K562 (cell line): ENCODE results near the gene PPM1N. TPM values are rescaled to one million over a fixed set of nuclear protein-coding genes. Genes with fewer than 3 reads are reported as not detected.

Experiments
- AFF1 ChIP-seq, 2 experiments: fragments of 450-650 bp; IDR thresholded peaks; 2 replicates each; pipeline ENCODE4 v1.6.1; 2018; ENCODE audit warnings: mild to moderate bottlenecking in 2 of 2, low read depth in 1 of 2; ENCODE audit not compliant: partially characterized antibody in 2 of 2
- CREM ChIP-seq: IDR thresholded peaks from 2 replicates; pipeline ENCODE4 v1.6.1; 2014; ENCODE audit warnings: antibody characterized with exemption, low read depth
- ETV6 ChIP-seq, 3 experiments: fragments of 150-350 bp in 1 of 3; sonication (generic) in 1 of 3; formaldehyde crosslinking in 1 of 3; IDR thresholded peaks; 2 replicates each; pipeline versions ENCODE4 v1.6.1 to v1.8.0; 2014 to 2022; ENCODE audit warnings: borderline replicate concordance in 2 of 3, low read depth in 2 of 3, antibody characterized with exemption in 1 of 3, low read length in 1 of 3, mild to moderate bottlenecking in 1 of 3, missing genetic modification reagents in 1 of 3
- ILK ChIP-seq: fragments of 450-650 bp; IDR thresholded peaks from 2 replicates; pipeline ENCODE4 v1.6.1; 2016; ENCODE audit warnings: missing genetic modification characterization, low read depth, mild to moderate bottlenecking, missing compliant biosample characterization, moderate library complexity, borderline replicate concordance
- JUNB ChIP-seq: fragments of 450-650 bp; formaldehyde crosslinking; conservative IDR thresholded peaks from 2 replicates; pipeline ENCODE4 v1.4.0; 2020; ENCODE audit warnings: mild to moderate bottlenecking
- KDM1A ChIP-seq, 2 experiments: fragments of 450-650 bp; IDR thresholded peaks; 2 replicates each; pipeline ENCODE4 v1.6.1; 2016; ENCODE audit warnings: mild to moderate bottlenecking in 2 of 2
- MXI1 ChIP-seq: IDR thresholded peaks from 2 replicates; pipeline ENCODE4 v1.6.1; 2011; ENCODE audit warnings: low read depth, mild to moderate bottlenecking, improper control_type of control experiment, low read length
- MYC ChIP-seq, 2 experiments: fragments of 250-450 bp in 1 of 2; sonication (Bioruptor Pico) in 1 of 2; IDR thresholded peaks; 2 replicates each; pipeline versions ENCODE4 v1.5.1 to v1.6.1; 2012 to 2021; ENCODE audit warnings: low read depth in 2 of 2, borderline replicate concordance in 1 of 2, improper control_type of control experiment in 1 of 2, low read length in 1 of 2, mild to moderate bottlenecking in 1 of 2, moderate library complexity in 1 of 2
- SNIP1 ChIP-seq: fragments of 450-650 bp; IDR thresholded peaks from 2 replicates; pipeline ENCODE4 v1.7.1; 2017; ENCODE audit warnings: low read depth, mild to moderate bottlenecking
- SOX6 ChIP-seq: fragments of 450-650 bp; IDR thresholded peaks from 2 replicates; pipeline ENCODE4 v1.6.1; 2014; ENCODE audit warnings: mild to moderate bottlenecking
- SPI1 ChIP-seq: IDR thresholded peaks from 2 replicates; pipeline ENCODE4 v1.6.1; 2011; ENCODE audit warnings: low read depth, low read length, control low read depth, borderline replicate concordance
- TAF1 ChIP-seq: IDR thresholded peaks from 2 replicates; pipeline ENCODE4 v1.6.1; 2011; ENCODE audit warnings: mild to moderate bottlenecking, low read length, moderate library complexity; ENCODE audit not compliant: insufficient read depth, control insufficient read depth, severe bottlenecking; ENCODE audit errors: extremely low read depth
- TCF3 ChIP-seq: sonication (generic); formaldehyde crosslinking; IDR thresholded peaks from 2 replicates; pipeline ENCODE4 v1.4.0; 2020; ENCODE audit warnings: mild to moderate bottlenecking, missing genetic modification reagents
- ZBTB17 ChIP-seq: fragments of 450-650 bp; formaldehyde crosslinking; IDR thresholded peaks from 2 replicates; pipeline ENCODE4 v1.4.0; 2020; ENCODE audit warnings: mild to moderate bottlenecking
- ZKSCAN8 ChIP-seq: fragments of 200-800 bp; sonication (Bioruptor generic); IDR thresholded peaks from 2 replicates; pipeline ENCODE4 v1.6.1; 2016; ENCODE audit warnings: missing genetic modification characterization, missing compliant biosample characterization
- ZNF695 ChIP-seq: fragments of 450-650 bp; formaldehyde crosslinking; IDR thresholded peaks from 2 replicates; pipeline ENCODE4 v1.4.0; 2020; ENCODE audit warnings: mild to moderate bottlenecking, moderate library complexity
- ZNF780A ChIP-seq: fragments of 250-450 bp; sonication (Bioruptor Pico); IDR thresholded peaks from 2 replicates; pipeline ENCODE4 v1.5.0; 2021; ENCODE audit warnings: mild to moderate bottlenecking
- polyA plus RNA-seq, 8 experiments: library from polyadenylated mRNA; depleted of rRNA in 4 of 8; stranded (reverse) in 5 of 8; unstranded in 3 of 8; fragments of >200 nt; fragmentation: Nextera tagmentation in 2 of 8; fragmentation: Illumina TruSeq in 1 of 8; extraction: Ambion mirVana in 2 of 8; extraction: Trizol in 1 of 8; gene quantifications; 2 replicates each; pipeline versions ENCODE4 v1.2.1 to v1.2.3, GENCODE V29; 2011 to 2014; ENCODE audit warnings: inconsistent platforms in 1 of 8, missing spikeins in 1 of 8
- total RNA-seq, 7 experiments: library from RNA; depleted of rRNA in 6 of 7; stranded (reverse); fragments of >200 nt in 6 of 7; fragmentation: Illumina TruSeq in 2 of 7; extraction: Trizol in 2 of 7; gene quantifications; 2 replicates each; pipeline versions ENCODE4 v1.2.1 to v1.2.3, GENCODE V29; 2011 to 2021; ENCODE audit warnings: low replicate concordance in 1 of 7
- TF ChIP-seq, protein P1 (sequence below): fragments of 250-450 bp; sonication (Bioruptor Pico); IDR thresholded peaks from 2 replicates; pipeline ENCODE4 v1.9.0; 2021; ENCODE audit warnings: mild to moderate bottlenecking, inconsistent platforms

PPM1N gene
- total and polyA plus RNA-seq, 9 of the 15 experiments (the other 6 are each of a cell fraction or from before 2014, with no cell fraction given), result 4.5 to 15.6 (median 8.7) TPM

DNA sequence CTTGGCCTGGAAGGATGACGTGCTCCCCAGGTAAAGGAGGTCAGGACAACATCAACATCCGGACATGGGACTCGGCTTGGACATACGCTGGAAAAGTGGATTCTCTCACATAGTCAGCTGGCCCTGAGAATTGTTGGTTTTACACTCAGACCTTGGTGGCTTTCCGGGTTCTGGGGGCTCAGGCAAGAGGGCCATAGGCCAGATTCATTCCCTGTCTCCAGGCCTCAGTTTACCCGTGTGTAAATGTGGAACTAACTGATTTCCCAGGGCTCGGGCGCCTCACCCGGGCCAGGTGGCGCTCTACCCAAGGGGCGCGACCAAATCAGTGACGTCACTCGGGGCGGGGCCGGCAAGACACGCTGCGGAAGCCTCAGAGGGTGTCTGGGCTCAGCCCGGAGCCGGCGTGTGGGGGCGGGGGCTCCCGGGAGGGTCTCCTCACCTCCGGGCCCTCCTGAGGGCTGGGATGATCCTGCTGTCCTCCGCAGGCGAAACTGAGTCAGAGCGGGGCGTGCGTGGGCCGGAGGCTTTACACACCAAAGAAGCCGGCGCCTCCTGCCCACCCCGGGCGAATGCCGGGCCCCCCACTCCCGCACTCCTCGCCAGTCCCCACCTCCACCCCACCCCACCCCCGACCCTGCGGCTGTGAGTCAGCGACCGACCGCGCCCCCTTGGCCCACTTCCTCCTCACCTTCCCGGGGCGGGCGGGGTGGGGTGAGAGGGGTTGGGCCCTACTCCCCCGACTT lies 8.2 kb downstream of the PPM1N start (continued):
- TF ChIP-seq, protein P1, sequence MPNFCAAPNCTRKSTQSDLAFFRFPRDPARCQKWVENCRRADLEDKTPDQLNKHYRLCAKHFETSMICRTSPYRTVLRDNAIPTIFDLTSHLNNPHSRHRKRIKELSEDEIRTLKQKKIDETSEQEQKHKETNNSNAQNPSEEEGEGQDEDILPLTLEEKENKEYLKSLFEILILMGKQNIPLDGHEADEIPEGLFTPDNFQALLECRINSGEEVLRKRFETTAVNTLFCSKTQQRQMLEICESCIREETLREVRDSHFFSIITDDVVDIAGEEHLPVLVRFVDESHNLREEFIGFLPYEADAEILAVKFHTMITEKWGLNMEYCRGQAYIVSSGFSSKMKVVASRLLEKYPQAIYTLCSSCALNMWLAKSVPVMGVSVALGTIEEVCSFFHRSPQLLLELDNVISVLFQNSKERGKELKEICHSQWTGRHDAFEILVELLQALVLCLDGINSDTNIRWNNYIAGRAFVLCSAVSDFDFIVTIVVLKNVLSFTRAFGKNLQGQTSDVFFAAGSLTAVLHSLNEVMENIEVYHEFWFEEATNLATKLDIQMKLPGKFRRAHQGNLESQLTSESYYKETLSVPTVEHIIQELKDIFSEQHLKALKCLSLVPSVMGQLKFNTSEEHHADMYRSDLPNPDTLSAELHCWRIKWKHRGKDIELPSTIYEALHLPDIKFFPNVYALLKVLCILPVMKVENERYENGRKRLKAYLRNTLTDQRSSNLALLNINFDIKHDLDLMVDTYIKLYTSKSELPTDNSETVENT (CRISPR knock-in tag), result peak; percentile 74; the same call in 1 of the 2 replicates
- TF ChIP-seq ZNF695 (CRISPR knock-in tag) (no peak), SNIP1 (no peak), ZBTB17 (CRISPR knock-in tag) (no peak), SOX6 (peak; percentile 60; the same call in 1 of the 2 replicates), TAF1 (peak; percentile 84), CREM (peak; percentile 94), TCF3 (CRISPR knock-in tag) (peak; percentile 24; the same call in 1 of the 2 replicates), SPI1 (peak; percentile 66; the same call in 1 of the 2 replicates), KDM1A (IDR thresholded peaks at IDR 0.05) (0 out of 4 replicates have a peak, but pooled peaks of 1 of the 2 experiments have one; percentile 26), ZNF780A (CRISPR knock-in tag) (no peak), MXI1 (peak; percentile 69), MYC (IDR thresholded peaks at IDR 0.05; ENCODE audit: low read depth, low read length) (peak; percentile 72), MYC (CRISPR knock-in tag; IDR thresholded peaks at IDR 0.05; ENCODE audit: borderline replicate concordance, low read depth) (peak; percentile 77; the same call in 1 of the 2 replicates), JUNB (CRISPR knock-in tag) (peak; percentile 62), AFF1 (IDR thresholded peaks at IDR 0.05; ENCODE audit: low read depth in 1 of 2, partially characterized antibody in 2 of 2) (peak in 1 of 2 experiments; percentile 69), ZKSCAN8 (no peak), ILK (tag) (no peak), ETV6 (IDR thresholded peaks at IDR 0.05; ENCODE audit: borderline replicate concordance in 1 of 2, low read depth in 2 of 2, low read length in 1 of 2) (peak in 1 of 2 experiments; percentile 68; a peak in 2 of 4 replicates), ETV6 (CRISPR knock-in tag; IDR thresholded peaks at IDR 0.05; ENCODE audit: borderline replicate concordance) (no peak)
